C4-2B (cell line): Measurements from ENCODE around the gene MYCBP2.

ENCODE experiments used
- CTCF ChIP-seq: fragments of 450-650 bp; conservative IDR thresholded peaks from 2 replicates; pipeline ENCODE4 v1.5.1; 2017; ENCODE audit warnings: mild to moderate bottlenecking
- ZFX ChIP-seq: fragments of 450-650 bp; IDR thresholded peaks from 2 replicates; pipeline ENCODE4 v1.6.1; 2017

- TF ChIP-seq CTCF (no peak), ZFX (no peak)
These were observed 298.7 kb downstream of the MYCBP2 start for GRCh38 chr13:77028202-77028601.
